Activated CD4-positive, alpha-beta T cell treated with anti-CD3 and anti-CD28 coated beads, Interleukin-2, amount 10 ng/mL, durations not matched to agents 7 days and 5 days (primary cell): ENCODE measurements around the gene TIMM22. TPM values are rescaled to one million over a fixed set of nuclear protein-coding genes. Genes with fewer than 3 reads are reported as not detected.

Source experiments
- CTCF ChIA-PET: fragments of 350-600 bp; sonication (Branson Sonifier 250); formaldehyde crosslinking; loops from one replicate; lab custom pipeline; 2021; ENCODE audit warnings: antibody characterized with exemption; lab: Charles Lee
- POLR2A ChIA-PET: fragments of 350-600 bp; sonication (Branson Sonifier 250); formaldehyde crosslinking; loops from one replicate; lab custom pipeline; 2021; ENCODE audit warnings: antibody characterized with exemption; lab: Charles Lee
- DNase-seq: peaks from one replicate; pipeline ENCODE4 v3.0.0-alpha.2; 2020
- H3K27ac Mint-ChIP-seq: one replicate; pipeline ENCODE4 v1.8.0; 2021; ENCODE audit warnings: mild to moderate bottlenecking, moderate library complexity, mixed read lengths
- H3K27me3 Mint-ChIP-seq: one replicate; pipeline ENCODE4 v1.8.0; 2021; ENCODE audit warnings: mixed read lengths
- H3K36me3 Mint-ChIP-seq: one replicate; pipeline ENCODE4 v1.8.0; 2021; ENCODE audit warnings: low read depth, mixed read lengths
- H3K4me1 Mint-ChIP-seq: one replicate; pipeline ENCODE4 v1.8.0; 2021; ENCODE audit warnings: mixed read lengths
- H3K4me3 Mint-ChIP-seq: one replicate; pipeline ENCODE4 v1.8.0; 2021; ENCODE audit warnings: mild to moderate bottlenecking, moderate library complexity, mixed read lengths
- H3K9me3 Mint-ChIP-seq: one replicate; pipeline ENCODE4 v1.8.0; 2021; ENCODE audit warnings: mixed read lengths
- total RNA-seq, 2 experiments: library from RNA; stranded (reverse); gene quantifications; one replicate each; pipeline ENCODE4 v1.2.3, GENCODE V29; 2021

The TIMM22 gene
- total RNA-seq, 2 experiments from 2014 or later, result 8.4 to 9.2 TPM

GRCh38 chr17:1021147-1021546 is 24.2 kb downstream of the TIMM22 start:
- no peak overlapping the region for H3K4me3 Mint-ChIP-seq
- no peaks in the 10 kb centered on the region for H3K27me3 Mint-ChIP-seq
- peaks cover 5% of the 10 kb centered on the region for H3K36me3 Mint-ChIP-seq
- POLR2A ChIA-PET, result no interaction called here
- H3K9me3 Mint-ChIP-seq, result no peaks in the 10 kb centered on the region
- H3K27ac Mint-ChIP-seq, result no peak overlapping the region
- CTCF ChIA-PET, result no interaction called here
- no peak for DNase-seq
- H3K4me1 Mint-ChIP-seq, result no peaks in the 10 kb centered on the region

DNA sequence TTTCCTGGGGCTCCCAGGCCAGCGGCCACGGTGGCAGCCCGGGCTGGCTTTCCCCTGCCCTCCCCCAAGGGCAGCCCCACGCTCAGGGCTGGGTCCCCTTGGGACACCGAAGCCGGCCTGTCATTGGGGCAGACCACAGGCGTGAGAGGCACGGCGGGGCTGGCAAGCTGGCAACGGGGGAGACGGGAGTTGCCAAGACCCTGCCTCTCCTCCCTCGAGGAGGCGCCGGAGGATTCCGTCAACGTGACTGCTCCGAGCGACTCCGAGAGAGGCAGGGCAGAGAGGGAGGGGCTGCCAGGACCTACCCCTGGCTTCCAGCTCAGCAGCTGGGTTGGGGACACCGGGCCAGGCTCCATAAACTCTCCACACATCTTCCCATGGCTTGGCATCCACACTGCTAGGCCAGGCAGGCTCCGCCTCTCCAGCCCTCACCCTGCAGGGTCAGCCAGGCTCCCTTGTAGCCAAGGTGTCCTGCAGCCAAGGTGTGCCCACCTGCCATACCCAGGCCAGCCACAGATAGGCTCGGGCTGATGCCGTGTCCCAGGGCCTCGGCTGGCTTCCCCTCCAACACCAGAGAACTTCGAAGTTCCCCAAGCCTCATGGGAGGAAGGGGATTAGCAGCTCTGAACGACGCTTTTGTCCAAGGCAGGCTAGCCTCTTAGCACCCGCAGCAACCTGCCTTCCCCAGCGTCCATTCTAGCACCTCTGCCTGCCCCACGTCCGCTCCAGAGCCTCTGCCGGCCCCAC is 25.5 kb downstream of the TIMM22 start:
- POLR2A ChIA-PET, result no interaction called here
- CTCF ChIA-PET, result no interaction called here
- Mint-ChIP-seq H3K4me3 (no peak overlapping the region), H3K9me3 (no peaks in the 10 kb centered on the region), H3K27me3 (no peaks in the 10 kb centered on the region), H3K27ac (no peak overlapping the region), H3K4me1 (no peaks in the 10 kb centered on the region), H3K36me3 (peaks cover 5% of the 10 kb centered on the region)
- no peak for DNase-seq

- H3K36me3 Mint-ChIP-seq, result peaks cover 5% of the 10 kb centered on the region
- POLR2A ChIA-PET, result no interaction called here
- no peak overlapping the region for H3K27ac Mint-ChIP-seq
- no peak for DNase-seq
- no peaks in the 10 kb centered on the region for H3K27me3 Mint-ChIP-seq
- CTCF ChIA-PET, result interaction anchor here (0.6 to 0.7 kb wide), 2 partner anchors 27 to 364 kb away, joined by 3 read pairs; partner anchors contain the start of gene TIMM22
- H3K4me1 Mint-ChIP-seq, result no peaks in the 10 kb centered on the region
- H3K4me3 Mint-ChIP-seq, result no peak overlapping the region
- H3K9me3 Mint-ChIP-seq, result no peaks in the 10 kb centered on the region
Observed at GRCh38 chr17:1024076-1024475, 27.1 kb downstream of the TIMM22 start.

DNA sequence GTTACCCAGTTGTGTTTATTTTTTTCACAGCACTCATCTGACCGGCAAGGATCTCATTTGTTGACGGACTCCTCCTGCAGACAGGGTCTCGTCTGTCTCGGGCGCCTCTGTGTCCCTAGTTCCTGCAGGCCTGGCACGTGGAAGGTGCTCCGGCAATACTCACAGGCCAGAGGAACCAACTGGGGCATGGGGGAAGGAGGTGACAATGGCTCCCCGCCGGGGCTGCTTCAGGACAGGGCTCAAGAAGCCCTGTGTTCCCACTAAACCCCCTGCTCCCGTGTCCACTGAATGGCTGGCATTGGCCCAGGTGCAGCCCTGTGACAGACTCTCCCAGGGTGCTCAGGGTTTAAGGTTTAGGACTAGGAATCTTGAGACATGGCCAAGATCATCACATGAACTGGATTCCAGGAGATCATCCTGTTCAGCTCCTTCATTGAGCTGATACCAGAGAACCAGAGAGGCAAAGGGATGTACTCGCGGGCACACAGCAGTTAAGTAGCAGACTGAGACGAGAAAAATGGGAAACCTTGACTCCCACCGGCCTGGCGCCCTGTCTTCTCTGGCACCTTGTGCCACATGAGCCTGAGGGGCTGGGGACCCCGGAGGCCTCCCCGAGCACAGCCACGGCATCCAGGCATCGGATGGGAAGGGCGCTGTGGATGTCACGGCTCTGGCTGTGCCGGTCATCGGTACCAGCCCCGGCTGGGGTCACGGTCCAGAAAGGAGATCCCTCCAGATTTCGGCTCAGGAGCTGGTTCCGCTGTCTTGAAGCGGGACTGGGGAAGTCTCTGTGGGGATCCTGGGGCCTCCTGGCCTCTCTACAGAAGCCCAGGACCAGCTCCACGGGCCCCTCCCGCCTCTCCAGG is 29.0 kb downstream of the TIMM22 start:
- no peaks in the 10 kb centered on the region for H3K27me3 Mint-ChIP-seq
- H3K9me3 Mint-ChIP-seq, result no peaks in the 10 kb centered on the region
- CTCF ChIA-PET, result no interaction called here
- no peak for DNase-seq
- peaks cover 5% of the 10 kb centered on the region for H3K36me3 Mint-ChIP-seq
- POLR2A ChIA-PET, result no interaction called here
- no peak overlapping the region for H3K27ac Mint-ChIP-seq
- no peak overlapping the region for H3K4me3 Mint-ChIP-seq
- no peaks in the 10 kb centered on the region for H3K4me1 Mint-ChIP-seq

DNA sequence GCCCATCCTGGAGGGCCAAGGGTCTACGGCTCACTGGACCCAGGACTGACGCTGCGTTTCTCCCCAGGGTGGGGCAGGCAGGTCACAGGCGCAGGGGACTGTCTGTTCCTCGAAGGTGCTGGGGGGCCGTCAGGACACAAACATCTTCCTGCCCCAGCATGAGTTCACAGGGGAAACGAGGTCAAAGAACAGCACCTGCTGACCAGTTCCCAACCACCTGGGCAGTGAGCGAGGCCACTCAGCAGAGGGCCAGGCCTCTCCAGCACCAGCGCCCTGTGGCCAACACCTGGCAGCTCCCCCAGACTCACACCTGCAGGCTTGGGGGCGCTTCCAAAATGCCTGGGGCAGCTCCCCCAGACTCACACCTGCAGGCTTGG is 29.7 kb downstream of the TIMM22 start:
- H3K4me1 Mint-ChIP-seq, result no peaks in the 10 kb centered on the region
- ChIA-PET POLR2A (no interaction called here), CTCF (no interaction called here)
- no peaks in the 10 kb centered on the region for H3K27me3 Mint-ChIP-seq
- no peaks in the 10 kb centered on the region for H3K9me3 Mint-ChIP-seq
- no peak overlapping the region for H3K4me3 Mint-ChIP-seq
- H3K27ac Mint-ChIP-seq, result no peak overlapping the region
- peaks cover 5% of the 10 kb centered on the region for H3K36me3 Mint-ChIP-seq
- no peak for DNase-seq

DNA sequence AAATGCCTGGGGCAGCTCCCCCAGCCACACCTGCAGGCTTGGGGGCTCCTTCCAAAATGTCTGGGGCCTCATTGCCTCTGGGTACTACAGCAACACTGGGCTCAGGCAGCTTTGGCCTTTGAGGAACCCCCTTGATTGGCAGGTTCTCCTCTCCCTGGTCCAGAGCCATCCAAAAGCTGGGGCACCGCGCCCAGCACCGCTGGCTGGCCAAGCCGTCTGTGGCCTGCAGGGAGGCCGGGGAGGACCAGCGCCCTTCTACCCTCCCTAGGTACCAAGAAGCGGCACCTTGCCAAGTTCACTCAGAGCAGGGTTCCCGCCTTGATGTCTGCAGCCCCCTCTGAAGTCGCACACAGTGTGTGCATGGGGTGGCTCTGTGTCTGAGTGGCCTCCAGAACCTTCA is 30.1 kb downstream of the TIMM22 start:
- Mint-ChIP-seq H3K4me1 (no peaks in the 10 kb centered on the region), H3K36me3 (peaks cover 5% of the 10 kb centered on the region), H3K4me3 (no peak overlapping the region), H3K9me3 (no peaks in the 10 kb centered on the region), H3K27me3 (no peaks in the 10 kb centered on the region), H3K27ac (no peak overlapping the region)
- CTCF ChIA-PET, result no interaction called here
- POLR2A ChIA-PET, result no interaction called here
- no peak for DNase-seq

DNA sequence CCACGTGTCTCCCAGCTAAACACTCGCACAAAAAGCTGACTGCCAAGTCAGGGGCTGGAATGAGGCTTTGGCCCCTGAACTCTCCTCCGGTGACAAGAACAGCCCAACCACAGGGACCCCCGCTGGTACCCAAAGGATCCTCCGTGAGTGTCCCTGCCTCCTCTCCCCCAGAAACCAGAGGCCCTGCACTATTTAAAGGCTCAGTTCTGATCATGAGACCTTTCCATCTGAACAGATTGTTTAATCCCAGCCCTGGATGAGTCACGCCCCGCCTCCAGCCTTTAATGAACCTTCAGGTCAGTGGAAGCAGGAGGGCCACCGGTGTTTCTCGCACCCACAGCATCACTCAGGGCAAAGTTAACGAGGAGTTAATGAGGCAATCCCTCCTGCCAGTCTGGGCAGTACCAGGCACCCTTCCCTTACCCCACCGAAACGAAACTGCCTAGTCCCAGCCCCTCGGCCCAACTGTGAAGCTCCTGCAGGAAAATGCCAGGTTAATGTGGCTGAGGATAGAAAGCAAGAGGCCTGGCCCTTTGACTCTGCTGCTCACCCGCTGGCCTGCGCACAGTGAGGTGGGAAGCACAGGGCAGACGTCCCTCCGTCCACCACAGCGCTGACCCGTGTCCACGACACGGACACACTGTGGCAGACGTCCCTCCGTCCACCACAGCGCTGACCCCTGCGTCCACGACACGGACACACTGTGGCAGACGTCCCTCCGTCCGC is 32.4 kb downstream of the TIMM22 start:
- CTCF ChIA-PET, result interaction anchor here (0.7 kb wide), 1 partner anchor 369 kb away, joined by 3 read pairs; no protein-coding TSS in a partner anchor
- H3K4me1 Mint-ChIP-seq, result no peaks in the 10 kb centered on the region

DNA sequence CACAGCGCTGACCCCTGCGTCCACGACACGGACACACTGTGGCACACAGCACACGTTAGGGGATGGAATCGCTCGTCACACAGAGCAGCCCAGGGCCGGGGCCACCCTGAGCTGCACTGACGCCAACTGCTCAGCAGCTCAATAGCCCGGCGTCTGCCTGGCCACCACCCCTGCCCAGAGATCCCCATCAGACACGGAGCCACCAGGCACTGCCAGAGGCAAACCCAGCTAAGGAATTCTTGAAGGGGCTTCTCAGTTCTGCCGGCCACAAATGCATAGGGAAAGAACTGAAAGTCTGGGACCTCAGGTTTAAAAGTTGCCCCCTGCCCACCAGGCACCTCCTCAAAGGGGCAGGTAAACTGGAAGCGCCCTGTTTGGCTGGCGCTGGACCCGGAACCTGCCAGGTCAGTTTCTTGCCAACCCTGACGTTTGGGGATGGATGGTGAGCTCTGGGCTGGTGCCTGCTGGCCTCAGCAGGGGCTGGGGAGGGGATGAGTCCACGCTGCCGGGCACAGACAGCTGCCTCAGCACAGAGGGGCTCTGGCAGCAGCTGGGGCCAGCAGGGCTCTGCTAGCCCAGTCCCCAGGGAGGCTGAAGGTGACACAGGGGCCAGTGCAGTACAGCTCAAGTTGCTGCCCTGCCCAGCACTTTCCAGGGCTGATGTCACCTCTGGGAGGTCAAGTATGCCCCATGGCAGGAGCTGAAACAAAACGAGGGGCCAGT is 33.2 kb downstream of the TIMM22 start:
- ChIA-PET CTCF (no interaction called here), POLR2A (no interaction called here)
- H3K4me3 Mint-ChIP-seq, result no peak overlapping the region

More for the DNA sequence above, 32.4 kb downstream of the TIMM22 start:
- H3K36me3 Mint-ChIP-seq, result peaks cover 7% of the 10 kb centered on the region
- no peaks in the 10 kb centered on the region for H3K27me3 Mint-ChIP-seq
- no peak for DNase-seq
- no peak overlapping the region for H3K4me3 Mint-ChIP-seq
- no peaks in the 10 kb centered on the region for H3K9me3 Mint-ChIP-seq
- no peak overlapping the region for H3K27ac Mint-ChIP-seq
- POLR2A ChIA-PET, result no interaction called here

GRCh38 chr17:1030684-1031532 is 34.0 kb downstream of the TIMM22 start:
- no peaks in the 10 kb centered on the region for H3K27me3 Mint-ChIP-seq
- H3K9me3 Mint-ChIP-seq, result no peaks in the 10 kb centered on the region
- H3K4me3 Mint-ChIP-seq, result no peak overlapping the region
- peaks cover 2% of the 10 kb centered on the region for H3K36me3 Mint-ChIP-seq
- no peak overlapping the region for H3K27ac Mint-ChIP-seq
- DNase-seq, result no peak
- POLR2A ChIA-PET, result no interaction called here
- H3K4me1 Mint-ChIP-seq, result no peaks in the 10 kb centered on the region
- CTCF ChIA-PET, result no interaction called here

More for the DNA sequence above, 33.2 kb downstream of the TIMM22 start:
- no peaks in the 10 kb centered on the region for H3K9me3 Mint-ChIP-seq
- no peak for DNase-seq
- no peak overlapping the region for H3K27ac Mint-ChIP-seq
- no peaks in the 10 kb centered on the region for H3K27me3 Mint-ChIP-seq
- no peaks in the 10 kb centered on the region for H3K4me1 Mint-ChIP-seq
- peaks cover 7% of the 10 kb centered on the region for H3K36me3 Mint-ChIP-seq

DNA sequence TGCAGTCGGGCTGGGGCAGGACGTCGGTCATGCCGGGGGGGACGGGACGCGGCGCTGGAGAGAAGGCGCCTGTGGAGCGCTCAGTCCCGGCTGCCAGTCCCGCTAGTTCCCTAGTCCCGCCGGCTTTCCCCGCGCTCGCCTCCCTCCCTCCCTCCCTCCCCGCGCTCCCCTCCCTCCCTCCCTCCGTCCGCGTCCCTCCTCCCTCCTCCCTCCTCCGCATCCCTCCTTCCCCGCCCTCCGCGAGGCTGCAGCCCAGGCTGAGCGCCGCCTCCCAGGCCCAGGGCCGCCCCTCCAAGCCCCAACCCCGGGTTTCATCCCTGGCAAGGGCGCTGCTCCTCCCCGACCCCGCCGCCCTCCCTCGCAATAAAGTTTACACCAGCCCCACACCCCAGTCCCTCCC is 34.8 kb downstream of the TIMM22 start:
- no peak overlapping the region for H3K27ac Mint-ChIP-seq
- peaks cover 2% of the 10 kb centered on the region for H3K36me3 Mint-ChIP-seq
- CTCF ChIA-PET, result no interaction called here
- DNase-seq, result no peak
- no peaks in the 10 kb centered on the region for H3K4me1 Mint-ChIP-seq
- H3K27me3 Mint-ChIP-seq, result no peaks in the 10 kb centered on the region
- H3K4me3 Mint-ChIP-seq, result no peak overlapping the region
- no peaks in the 10 kb centered on the region for H3K9me3 Mint-ChIP-seq
- POLR2A ChIA-PET, result no interaction called here

DNA sequence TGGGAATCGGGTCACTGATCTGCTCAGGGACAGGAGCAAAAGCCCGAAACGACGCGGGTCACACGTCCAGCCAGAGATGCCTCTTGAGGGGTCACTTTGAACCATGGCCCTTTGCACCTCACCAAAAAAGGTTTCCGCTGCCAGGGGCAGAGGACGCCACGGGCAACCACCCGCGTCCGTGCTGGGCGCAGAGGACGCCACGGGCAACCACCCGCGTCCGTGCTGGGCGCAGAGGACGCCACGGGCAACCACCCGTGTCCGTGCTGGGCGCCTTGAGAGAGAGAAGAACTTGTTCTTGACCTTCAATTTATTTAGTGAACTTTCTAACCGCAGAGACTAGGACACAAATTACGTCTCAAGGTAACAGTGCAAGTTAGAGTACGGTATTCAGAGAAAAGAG is 35.5 kb downstream of the TIMM22 start:
- ChIA-PET CTCF (no interaction called here), POLR2A (no interaction called here)
- Mint-ChIP-seq H3K9me3 (no peaks in the 10 kb centered on the region), H3K36me3 (peaks cover 2% of the 10 kb centered on the region), H3K4me3 (no peak overlapping the region), H3K27me3 (no peaks in the 10 kb centered on the region), H3K27ac (peak overlapping the region; percentile 66), H3K4me1 (no peaks in the 10 kb centered on the region)
- DNase-seq, result no peak

GRCh38 chr17:1033503-1033902 is 36.6 kb downstream of the TIMM22 start:
- DNase-seq, result no peak
- H3K9me3 Mint-ChIP-seq, result no peaks in the 10 kb centered on the region
- H3K27ac Mint-ChIP-seq, result no peak overlapping the region
- CTCF ChIA-PET, result no interaction called here
- peaks cover 7% of the 10 kb centered on the region for H3K36me3 Mint-ChIP-seq
- H3K4me3 Mint-ChIP-seq, result no peak overlapping the region
- H3K4me1 Mint-ChIP-seq, result no peaks in the 10 kb centered on the region
- no peaks in the 10 kb centered on the region for H3K27me3 Mint-ChIP-seq
- POLR2A ChIA-PET, result no interaction called here
